Mesenchymal stem cell (in vitro differentiated cells and primary cell): ENCODE results near the gene GAB3.

Experiments
- DNase-seq: peaks from one replicate; pipeline ENCODE4 v3.0.0-alpha.2; 2013
- H2AFZ ChIP-seq: one replicate; pipeline ENCODE4 v1.6.1; 2013; ENCODE audit warnings: low read depth, mild to moderate bottlenecking, control low read depth, inconsistent platforms, low read length, moderate library complexity
- H2AK5ac ChIP-seq: 2 replicates; pipeline ENCODE4 v1.6.1; 2013; ENCODE audit warnings: low read length, moderate library complexity, mild to moderate bottlenecking, inconsistent platforms; ENCODE audit not compliant: severe bottlenecking
- H2BK120ac ChIP-seq: one replicate; pipeline ENCODE4 v1.6.1; 2013; ENCODE audit warnings: low read depth, mild to moderate bottlenecking, inconsistent platforms, low read length, moderate library complexity
- H2BK12ac ChIP-seq, 2 experiments: one replicate each; pipeline ENCODE4 v1.6.1; 2013; ENCODE audit warnings: inconsistent platforms in 2 of 2, low read length in 2 of 2, mild to moderate bottlenecking in 2 of 2, moderate library complexity in 2 of 2, control low read depth in 1 of 2
- H2BK15ac ChIP-seq: one replicate; pipeline ENCODE4 v1.6.1; 2013; ENCODE audit warnings: mild to moderate bottlenecking, low read depth, inconsistent platforms; ENCODE audit not compliant: poor library complexity, severe bottlenecking
- H2BK5ac ChIP-seq: 2 replicates; pipeline ENCODE4 v1.6.1; 2013; ENCODE audit warnings: low read depth, mild to moderate bottlenecking, low read length, control low read depth, inconsistent platforms; ENCODE audit not compliant: poor library complexity, severe bottlenecking
- H3K14ac ChIP-seq, 2 experiments: one replicate each; pipeline ENCODE4 v1.6.1; 2013; ENCODE audit warnings: inconsistent platforms in 2 of 2, low read length in 2 of 2, control low read depth in 1 of 2, mild to moderate bottlenecking in 1 of 2, moderate library complexity in 1 of 2
- H3K18ac ChIP-seq, 2 experiments: one replicate each; pipeline ENCODE4 v1.6.1; 2013; ENCODE audit warnings: inconsistent platforms in 2 of 2, low read length in 2 of 2, control low read depth in 1 of 2, low read depth in 1 of 2, mild to moderate bottlenecking in 1 of 2
- H3K23ac ChIP-seq, 2 experiments: one replicate each; pipeline ENCODE4 v1.6.1; 2013; ENCODE audit warnings: inconsistent platforms in 2 of 2, low read length in 2 of 2, mild to moderate bottlenecking in 2 of 2, moderate library complexity in 2 of 2, control low read depth in 1 of 2
- H3K27ac ChIP-seq: 2 replicates; pipeline ENCODE4 v1.5.1; 2013; ENCODE audit warnings: mild to moderate bottlenecking, moderate library complexity, low read length, control low read depth, inconsistent platforms; ENCODE audit not compliant: poor library complexity, severe bottlenecking
- H3K27me3 ChIP-seq, 2 experiments: 2 replicates each; pipeline versions ENCODE4 v1.6.1 to v1.7.0; 2013; ENCODE audit warnings: low read length in 2 of 2, mild to moderate bottlenecking in 2 of 2, moderate library complexity in 2 of 2, control low read depth in 1 of 2, inconsistent platforms in 1 of 2; ENCODE audit not compliant: control insufficient read depth in 1 of 2, insufficient read depth in 1 of 2
- H3K36me3 ChIP-seq, 2 experiments: 2 replicates each; pipeline versions ENCODE4 v1.6.1 to v1.7.0; 2013; ENCODE audit warnings: low read length in 2 of 2, control low read depth in 1 of 2, inconsistent platforms in 1 of 2, low read depth in 1 of 2, mild to moderate bottlenecking in 1 of 2; ENCODE audit not compliant: insufficient read depth in 2 of 2, control insufficient read depth in 1 of 2
- H3K4ac ChIP-seq, 2 experiments: one replicate each; pipeline ENCODE4 v1.6.1; 2013; ENCODE audit warnings: inconsistent platforms in 2 of 2, low read length in 2 of 2, mild to moderate bottlenecking in 2 of 2, moderate library complexity in 2 of 2, control low read depth in 1 of 2, low read depth in 1 of 2
- H3K4me1 ChIP-seq: 2 replicates; pipeline ENCODE4 v1.6.1; 2013; ENCODE audit warnings: low read depth, low read length, control low read depth; ENCODE audit not compliant: control insufficient read depth, insufficient read depth
- H3K4me2 ChIP-seq: 2 replicates; pipeline ENCODE4 v1.6.1; 2013; ENCODE audit warnings: low read length, mild to moderate bottlenecking, inconsistent platforms; ENCODE audit not compliant: poor library complexity, severe bottlenecking
- H3K4me3 ChIP-seq, 2 experiments: 2 replicates each; pipeline versions ENCODE4 v1.5.1 to v1.7.0; 2013; ENCODE audit warnings: low read length in 2 of 2, mild to moderate bottlenecking in 2 of 2, control low read depth in 1 of 2, low read depth in 1 of 2; ENCODE audit not compliant: insufficient read depth in 1 of 2
- H3K79me1 ChIP-seq: replicated peaks from 2 replicates; pipeline ENCODE4 v1.6.1; 2013; ENCODE audit warnings: mild to moderate bottlenecking, control low read depth, low read length, inconsistent platforms; ENCODE audit not compliant: poor library complexity, severe bottlenecking
- H3K9ac ChIP-seq: 2 replicates; pipeline ENCODE4 v1.7.0; 2013; ENCODE audit warnings: mild to moderate bottlenecking, low read length, moderate library complexity
- H3K9me3 ChIP-seq: 2 replicates; pipeline ENCODE4 v1.7.0; 2013; ENCODE audit warnings: mild to moderate bottlenecking, low read length; ENCODE audit not compliant: control insufficient read depth
- H4K8ac ChIP-seq: one replicate; pipeline ENCODE4 v1.6.1; 2013; ENCODE audit warnings: inconsistent platforms, mild to moderate bottlenecking, low read length, moderate library complexity
- H4K91ac ChIP-seq: one replicate; pipeline ENCODE4 v1.6.1; 2013; ENCODE audit warnings: mild to moderate bottlenecking, low read length, inconsistent platforms
- WGBS: methylation state at CpG from one replicate; pipeline ENCODE4 v1.1.7; 2013; ENCODE audit warnings: mixed read lengths; 5-methylcytosine and 5-hydroxymethylcytosine counted together

The GAB3 gene

GRCh38 chrX:154733066-154733425, 17.8 kb downstream of the GAB3 start:
- no peak overlapping the region for H3K14ac ChIP-seq
- no peak overlapping the region for H3K4me3 ChIP-seq
- H4K91ac ChIP-seq = no peak overlapping the region
- no peaks in the 10 kb centered on the region for H3K36me3 ChIP-seq
- no peak for DNase-seq
- no peak overlapping the region for H2AFZ ChIP-seq
- H2AK5ac ChIP-seq = no peak overlapping the region
- no peaks in the 10 kb centered on the region for H3K27me3 ChIP-seq
- H3K23ac ChIP-seq = no peak overlapping the region
- H3K9me3 ChIP-seq = no peaks in the 10 kb centered on the region
- peak overlapping the region in 1 of 2 experiments; percentile 34 for H3K18ac ChIP-seq
- H3K4me1 ChIP-seq = peaks cover 17% of the 10 kb centered on the region
- no peaks in the 10 kb centered on the region for H3K79me1 ChIP-seq
- peak overlapping the region; percentile 62 for H3K27ac ChIP-seq
- no peak overlapping the region for H3K4ac ChIP-seq
- no peak overlapping the region for H4K8ac ChIP-seq
- H3K9ac ChIP-seq = no peak overlapping the region
- H2BK12ac ChIP-seq = no peak overlapping the region
- H2BK15ac ChIP-seq = no peak overlapping the region
- no CpG with 5 or more reads among the region's 2 CpGs for WGBS
- H2BK120ac ChIP-seq = no peak overlapping the region
- H2BK5ac ChIP-seq = no peak overlapping the region
- no peak overlapping the region for H3K4me2 ChIP-seq

GRCh38 chrX:154732421-154733065, 18.3 kb downstream of the GAB3 start:
- peak overlapping the region; percentile 90 for H2BK15ac ChIP-seq
- no peak overlapping the region for H2AK5ac ChIP-seq
- no peaks in the 10 kb centered on the region for H3K27me3 ChIP-seq
- H3K27ac ChIP-seq = peak overlapping the region; percentile 62
- peak overlapping the region in 1 of 2 experiments; percentile 37 for H3K4ac ChIP-seq
- H3K79me1 ChIP-seq = no peaks in the 10 kb centered on the region
- H3K4me3 ChIP-seq = peak overlapping the region in 1 of 2 experiments; percentile 21
- no peak overlapping the region for H4K91ac ChIP-seq
- peak overlapping the region in 1 of 2 experiments; percentile 34 for H3K18ac ChIP-seq
- H3K9me3 ChIP-seq = no peaks in the 10 kb centered on the region
- no peak overlapping the region for H3K9ac ChIP-seq
- no peaks in the 10 kb centered on the region for H3K36me3 ChIP-seq
- no peak overlapping the region for H2AFZ ChIP-seq
- peak; percentile 81 for DNase-seq
- 0% methylated on average over 4 of the region's 5 CpGs for WGBS
- H3K23ac ChIP-seq = no peak overlapping the region
- peak overlapping the region; percentile 34 for H2BK120ac ChIP-seq
- H2BK12ac ChIP-seq = peak overlapping the region; percentile 31 to 49
- H4K8ac ChIP-seq = peak overlapping the region; percentile 28
- H2BK5ac ChIP-seq = no peak overlapping the region
- H3K4me1 ChIP-seq = peaks cover 18% of the 10 kb centered on the region
- no peak overlapping the region for H3K4me2 ChIP-seq
- no peak overlapping the region for H3K14ac ChIP-seq

- H3K18ac ChIP-seq = no peak overlapping the region
- 73% methylated on average over 7 of the region's 7 CpGs for whole genome bisulfite sequencing
- no peak overlapping the region for H3K9ac ChIP-seq
- no peak overlapping the region for H2BK5ac ChIP-seq
- peak overlapping the region; percentile 85 for H4K91ac ChIP-seq
- H3K79me1 ChIP-seq = no peaks in the 10 kb centered on the region
- peak overlapping the region in 1 of 2 experiments; percentile 77 for H2BK12ac ChIP-seq
- H3K36me3 ChIP-seq = no peaks in the 10 kb centered on the region
- no peak overlapping the region for H3K14ac ChIP-seq
- H3K27me3 ChIP-seq = no peaks in the 10 kb centered on the region
- H3K9me3 ChIP-seq = no peaks in the 10 kb centered on the region
- peak; percentile 62 for DNase-seq
- no peak overlapping the region for H2BK15ac ChIP-seq
- peak overlapping the region in 1 of 2 experiments; percentile 4 for H3K4ac ChIP-seq
- H4K8ac ChIP-seq = no peak overlapping the region
- H3K4me2 ChIP-seq = no peak overlapping the region
- no peak overlapping the region for H3K4me3 ChIP-seq
- no peak overlapping the region for H2BK120ac ChIP-seq
- no peak overlapping the region for H2AFZ ChIP-seq
- H3K4me1 ChIP-seq = peaks cover 18% of the 10 kb centered on the region
- no peak overlapping the region for H3K27ac ChIP-seq
- no peak overlapping the region for H3K23ac ChIP-seq
- H2AK5ac ChIP-seq = no peak overlapping the region
Observed at GRCh38 chrX:154731881-154732280, 19.0 kb downstream of the GAB3 start.

GRCh38 chrX:154731184-154731583, 19.7 kb downstream of the GAB3 start:
- Histone ChIP-seq H4K91ac (no peak overlapping the region), H3K9me3 (no peaks in the 10 kb centered on the region), H3K27ac (no peak overlapping the region), H3K27me3 (peaks cover 0 to 4% of the 10 kb centered on the region in 2 experiments), H2AK5ac (no peak overlapping the region), H3K9ac (no peak overlapping the region), H3K18ac (peak overlapping the region in 1 of 2 experiments; percentile 19), H2BK12ac (no peak overlapping the region), H2BK5ac (no peak overlapping the region), H2BK15ac (no peak overlapping the region), H3K4ac (peak overlapping the region in 1 of 2 experiments; percentile 49), H3K14ac (no peak overlapping the region), H2AFZ (no peak overlapping the region), H3K36me3 (no peaks in the 10 kb centered on the region), H3K23ac (no peak overlapping the region), H2BK120ac (no peak overlapping the region), H3K4me3 (no peak overlapping the region), H3K79me1 (no peaks in the 10 kb centered on the region), H3K4me2 (no peak overlapping the region), H3K4me1 (peaks cover 18% of the 10 kb centered on the region), H4K8ac (no peak overlapping the region)
- no peak for DNase-seq
- 98% methylated on average over 3 of the region's 5 CpGs for WGBS
